HG03432 (cell line): Measurements from ENCODE around the gene CHL1.

Source experiments
- ATAC-seq: cut with Tn5 transposase; IDR thresholded peaks from one replicate; pipeline ENCODE4 v1.9.1; 2021; ENCODE audit warnings: mild to moderate bottlenecking, moderate library complexity; ENCODE audit not compliant: unreplicated experiment

The CHL1 gene, protein sequence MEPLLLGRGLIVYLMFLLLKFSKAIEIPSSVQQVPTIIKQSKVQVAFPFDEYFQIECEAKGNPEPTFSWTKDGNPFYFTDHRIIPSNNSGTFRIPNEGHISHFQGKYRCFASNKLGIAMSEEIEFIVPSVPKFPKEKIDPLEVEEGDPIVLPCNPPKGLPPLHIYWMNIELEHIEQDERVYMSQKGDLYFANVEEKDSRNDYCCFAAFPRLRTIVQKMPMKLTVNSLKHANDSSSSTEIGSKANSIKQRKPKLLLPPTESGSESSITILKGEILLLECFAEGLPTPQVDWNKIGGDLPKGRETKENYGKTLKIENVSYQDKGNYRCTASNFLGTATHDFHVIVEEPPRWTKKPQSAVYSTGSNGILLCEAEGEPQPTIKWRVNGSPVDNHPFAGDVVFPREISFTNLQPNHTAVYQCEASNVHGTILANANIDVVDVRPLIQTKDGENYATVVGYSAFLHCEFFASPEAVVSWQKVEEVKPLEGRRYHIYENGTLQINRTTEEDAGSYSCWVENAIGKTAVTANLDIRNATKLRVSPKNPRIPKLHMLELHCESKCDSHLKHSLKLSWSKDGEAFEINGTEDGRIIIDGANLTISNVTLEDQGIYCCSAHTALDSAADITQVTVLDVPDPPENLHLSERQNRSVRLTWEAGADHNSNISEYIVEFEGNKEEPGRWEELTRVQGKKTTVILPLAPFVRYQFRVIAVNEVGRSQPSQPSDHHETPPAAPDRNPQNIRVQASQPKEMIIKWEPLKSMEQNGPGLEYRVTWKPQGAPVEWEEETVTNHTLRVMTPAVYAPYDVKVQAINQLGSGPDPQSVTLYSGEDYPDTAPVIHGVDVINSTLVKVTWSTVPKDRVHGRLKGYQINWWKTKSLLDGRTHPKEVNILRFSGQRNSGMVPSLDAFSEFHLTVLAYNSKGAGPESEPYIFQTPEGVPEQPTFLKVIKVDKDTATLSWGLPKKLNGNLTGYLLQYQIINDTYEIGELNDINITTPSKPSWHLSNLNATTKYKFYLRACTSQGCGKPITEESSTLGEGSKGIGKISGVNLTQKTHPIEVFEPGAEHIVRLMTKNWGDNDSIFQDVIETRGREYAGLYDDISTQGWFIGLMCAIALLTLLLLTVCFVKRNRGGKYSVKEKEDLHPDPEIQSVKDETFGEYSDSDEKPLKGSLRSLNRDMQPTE (N-terminal part only)

DNA sequence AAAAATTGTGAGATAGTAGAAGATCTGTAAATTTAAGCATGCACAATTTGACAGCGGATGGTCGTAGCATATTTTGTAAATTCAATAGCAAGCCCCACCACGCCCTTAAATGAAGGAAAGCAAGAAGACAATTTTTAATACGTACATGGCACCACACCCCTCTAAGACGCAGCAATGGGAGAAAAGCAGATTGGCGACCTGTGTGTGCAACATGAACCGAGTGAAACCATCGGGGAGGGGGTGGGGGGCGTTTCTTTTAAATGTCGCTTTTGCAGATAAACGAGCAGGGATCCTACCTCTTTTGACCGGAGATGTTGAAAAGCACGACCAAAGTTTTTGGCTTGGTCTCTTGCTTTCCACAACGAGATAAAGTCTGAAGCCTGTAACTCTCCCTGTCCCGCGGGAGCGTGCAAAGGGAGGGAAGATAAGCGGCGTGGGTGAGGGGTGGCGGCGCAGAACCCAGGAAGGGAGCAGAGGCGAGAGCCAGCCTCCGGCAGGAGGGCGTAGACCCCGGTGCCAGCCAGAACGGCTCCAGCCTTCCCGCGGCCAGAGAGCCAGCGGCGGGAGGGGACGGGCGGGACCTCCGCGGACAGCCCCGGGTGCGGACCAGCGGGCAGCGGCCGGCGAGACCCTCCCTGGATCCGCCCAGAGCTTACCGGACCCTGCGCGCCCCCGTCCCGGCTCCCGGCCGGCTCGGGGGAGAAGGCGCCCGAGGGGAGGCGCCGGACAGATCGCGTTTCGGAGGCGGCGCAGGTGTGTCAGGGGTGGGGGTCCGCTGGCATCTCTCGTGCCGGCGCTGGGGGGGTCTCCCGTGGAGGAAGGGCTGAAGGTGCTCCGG, at the start of gene CHL1:
Gene CHL1, plus strand, starts transcription at position 453 of the 838 bp plus-strand sequence. CDS start 123,014 bp downstream, outside the sequence.
- ATAC-seq, result peak; percentile 36

DNA sequence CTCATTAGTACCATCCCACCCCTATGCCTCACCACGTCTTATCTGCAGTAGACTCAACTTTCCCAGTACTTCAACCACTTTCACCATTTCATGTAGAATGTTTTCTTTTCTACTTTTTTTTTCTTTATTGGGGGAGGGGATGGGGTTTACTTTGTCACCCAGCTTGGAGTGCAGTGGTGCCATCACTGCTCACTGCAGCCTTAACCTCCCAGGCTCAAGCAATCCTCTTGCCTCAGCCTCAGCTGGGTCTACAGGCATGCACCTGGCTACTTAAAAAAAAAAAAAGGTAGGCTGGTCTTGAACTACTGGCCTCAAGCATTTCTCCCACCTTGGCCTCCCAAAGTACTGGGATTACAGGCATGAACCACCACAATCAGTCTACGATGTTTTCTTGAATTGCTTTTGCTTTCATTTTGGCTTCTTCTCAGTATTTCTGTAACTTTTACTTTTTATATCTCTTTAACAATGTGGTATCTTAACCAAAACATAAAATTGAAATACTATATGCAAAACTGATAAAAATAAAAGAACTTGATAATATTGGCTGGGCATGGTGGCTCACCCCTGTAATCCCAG, 44.9 kb upstream of the CHL1 start:
- ATAC-seq, result no peak

DNA sequence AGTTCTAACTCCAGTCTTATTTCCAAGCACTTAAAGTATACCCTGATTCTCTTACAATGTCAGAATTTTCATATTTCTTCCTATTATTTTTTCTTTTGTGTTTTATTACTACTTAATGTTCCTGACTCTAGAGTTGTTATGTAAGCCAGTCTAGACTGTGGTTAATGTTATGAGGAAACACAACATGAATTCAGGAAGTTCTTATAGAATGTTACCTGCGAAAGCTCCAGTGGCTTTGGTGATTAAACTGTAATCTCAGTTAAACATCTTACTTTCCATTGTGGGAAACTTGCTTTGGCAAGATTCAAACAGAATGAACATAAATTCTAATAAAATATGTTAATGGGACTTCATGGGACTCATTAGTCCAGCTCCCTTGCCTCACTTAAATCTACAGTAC, 36.6 kb upstream of the CHL1 start:
- no peak for ATAC-seq

DNA sequence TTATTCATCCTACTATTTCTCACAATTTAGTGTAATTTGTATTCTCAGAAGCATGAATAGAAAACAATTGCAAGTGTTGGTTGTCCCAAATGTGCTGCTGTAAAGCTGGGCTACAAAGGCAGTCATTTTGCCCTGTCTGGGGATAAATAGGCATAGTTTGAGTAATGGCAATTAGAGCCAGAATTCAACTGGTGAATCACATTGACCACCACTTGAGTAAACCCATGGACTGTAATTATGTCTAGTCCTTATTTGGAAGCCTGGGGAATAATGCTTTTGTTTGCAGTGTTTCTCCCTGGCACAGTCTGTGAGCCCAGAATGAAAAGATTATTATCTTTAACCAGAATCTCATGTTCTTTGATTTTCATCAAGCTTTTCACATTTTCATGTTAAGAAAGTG, 30.5 kb upstream of the CHL1 start:
- no peak for ATAC-seq

DNA sequence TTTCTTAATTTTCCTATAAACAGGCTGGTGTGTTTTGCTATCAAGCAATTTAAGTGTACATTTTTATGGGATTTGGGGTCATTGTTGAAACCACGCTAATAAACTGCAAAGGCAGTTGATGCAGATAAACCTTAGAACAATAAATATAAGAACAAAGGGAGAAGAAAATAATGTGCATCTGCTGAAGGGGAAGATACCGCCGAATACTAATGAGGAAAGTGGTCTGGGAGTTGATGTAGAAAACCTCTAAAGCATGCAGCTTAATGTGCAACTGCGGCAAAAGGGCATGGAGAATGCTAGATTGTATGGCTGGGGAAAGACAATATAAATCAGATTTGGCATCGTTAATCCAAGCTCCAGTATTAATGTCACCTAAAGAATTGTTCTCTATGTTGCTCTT, 29.8 kb upstream of the CHL1 start:
- ATAC-seq, result no peak

DNA sequence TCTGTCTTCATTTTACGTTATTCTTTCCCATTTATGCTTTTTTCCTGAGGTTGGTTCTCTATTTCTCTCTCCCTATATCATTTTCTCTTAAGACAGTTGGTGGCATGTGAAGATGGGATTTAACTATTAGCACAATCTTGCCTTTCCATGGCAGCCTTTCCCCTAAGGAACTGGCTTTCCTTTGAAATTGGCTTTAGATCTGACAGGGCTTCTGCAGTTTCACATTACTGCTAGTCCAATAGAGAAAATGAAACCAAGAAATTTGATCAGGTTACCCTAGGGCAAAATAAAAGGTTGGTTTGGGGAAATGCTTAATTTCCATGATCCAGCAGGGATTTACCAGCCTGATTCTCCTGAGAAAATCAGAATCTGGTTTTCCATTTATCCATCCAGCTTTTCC, 22.7 kb upstream of the CHL1 start:
- peak; percentile 85 for ATAC-seq

DNA sequence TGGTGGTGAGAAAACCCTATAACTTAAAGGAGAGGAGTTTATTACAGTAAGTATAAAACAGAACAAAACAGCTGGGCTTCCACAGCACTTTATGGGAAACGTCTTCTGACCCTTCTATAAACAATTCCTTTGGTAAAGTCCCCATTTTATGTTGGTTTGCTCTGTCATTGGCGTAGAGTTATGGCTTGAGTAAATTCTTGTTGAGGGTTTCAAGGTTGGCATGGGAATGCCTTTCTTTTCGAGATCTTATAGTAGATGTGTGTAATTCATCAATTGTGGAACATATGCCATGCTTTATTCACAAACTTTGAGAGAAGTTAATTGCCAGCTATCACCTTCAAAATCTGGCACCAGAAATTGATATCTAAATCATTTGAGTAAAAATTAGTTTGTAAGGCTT, 11.6 kb upstream of the CHL1 start:
- no peak for ATAC-seq

DNA sequence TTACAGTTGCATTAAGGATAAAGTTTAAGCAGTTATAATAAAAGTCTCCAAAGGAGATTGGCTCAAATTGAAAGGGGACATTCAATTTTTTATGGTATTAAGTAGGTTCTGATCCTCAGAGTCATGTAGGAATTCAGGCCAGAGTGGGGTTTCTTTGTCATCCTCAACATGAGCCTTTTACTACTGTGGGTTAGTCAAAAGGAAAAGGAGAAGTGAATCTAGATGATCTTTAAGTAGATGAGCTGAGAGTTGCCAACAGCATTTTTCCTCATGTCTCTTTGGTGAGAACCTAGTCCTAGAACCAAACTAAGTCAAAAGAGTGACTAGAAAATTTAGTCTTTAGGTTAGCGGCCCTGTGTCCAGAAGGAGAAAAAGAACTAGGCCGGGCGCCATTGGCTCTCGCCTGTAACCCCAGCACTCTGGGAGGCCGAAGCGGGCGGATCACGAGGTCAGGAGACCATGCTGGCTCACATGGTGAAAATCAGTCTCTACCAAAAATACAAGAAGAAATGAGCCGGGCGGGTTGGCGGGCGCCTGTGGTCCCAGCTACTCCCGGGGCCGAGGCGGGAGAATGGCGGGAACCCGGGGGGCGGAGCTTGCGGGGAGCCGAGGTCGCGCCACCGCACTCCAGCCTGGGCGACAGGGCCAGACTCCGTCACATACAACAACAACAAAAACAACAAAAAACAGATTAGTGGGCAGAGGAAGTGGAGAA, 4.2 kb upstream of the CHL1 start:
- peak; percentile 75 for ATAC-seq

DNA sequence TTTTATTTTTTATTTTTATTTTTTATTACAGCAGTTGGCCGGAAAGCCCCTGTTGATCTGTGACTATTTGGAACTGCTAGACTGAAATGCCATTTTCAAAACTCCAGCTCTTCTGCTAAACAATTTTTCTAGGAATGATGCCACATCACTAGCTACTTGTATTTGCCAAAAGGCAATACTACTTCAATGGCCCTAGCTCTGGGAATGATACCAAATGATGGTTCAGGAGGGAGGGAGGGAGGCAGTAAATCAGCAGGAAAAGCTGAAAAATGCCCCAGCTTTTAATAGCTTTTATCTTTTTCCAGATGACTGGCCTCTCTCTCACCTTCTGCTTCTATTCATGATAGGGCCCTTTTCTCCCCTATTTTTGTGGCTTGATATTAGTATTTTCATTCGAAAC, 2.6 kb upstream of the CHL1 start:
- ATAC-seq, result no peak

DNA sequence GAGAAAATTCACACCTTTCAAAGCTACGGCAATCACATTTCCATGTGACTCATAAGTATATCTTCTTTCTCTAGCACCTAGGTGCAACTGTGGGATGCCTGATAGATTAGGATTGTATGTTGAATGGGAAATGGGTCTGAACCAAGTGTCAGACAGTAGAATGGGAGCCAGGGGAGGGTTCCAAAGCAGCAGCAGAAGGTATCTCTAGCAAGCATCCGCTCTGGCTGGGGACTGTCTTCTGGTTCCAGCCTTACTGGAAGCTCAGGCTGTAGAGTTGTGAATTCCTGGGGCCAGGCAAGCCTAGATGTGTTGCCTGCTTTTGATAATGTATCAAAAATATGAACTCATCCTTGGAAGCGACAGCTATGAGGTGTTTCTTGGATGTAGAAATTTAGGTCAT, 2.1 kb upstream of the CHL1 start:
- no peak for ATAC-seq

DNA sequence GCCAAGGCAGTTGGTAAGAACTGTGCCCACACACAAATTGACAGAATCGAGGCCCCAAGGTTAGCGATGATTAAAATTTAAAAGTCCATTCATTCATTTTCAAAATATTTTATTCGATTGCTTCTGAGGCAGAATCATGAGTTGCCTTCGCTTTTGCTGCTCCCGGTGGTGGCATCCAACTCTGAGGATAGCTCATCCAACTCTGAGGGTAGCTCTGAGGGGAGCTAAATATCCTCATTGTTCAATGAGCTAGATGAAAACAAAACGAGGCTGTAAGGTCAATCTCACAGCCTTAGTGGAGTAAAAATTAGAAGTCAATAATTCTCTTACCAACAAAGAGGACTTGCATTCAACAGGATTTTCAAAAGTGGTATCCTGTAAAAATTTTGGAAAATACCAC, 897 bp upstream of the CHL1 start:
- ATAC-seq, result no peak

DNA sequence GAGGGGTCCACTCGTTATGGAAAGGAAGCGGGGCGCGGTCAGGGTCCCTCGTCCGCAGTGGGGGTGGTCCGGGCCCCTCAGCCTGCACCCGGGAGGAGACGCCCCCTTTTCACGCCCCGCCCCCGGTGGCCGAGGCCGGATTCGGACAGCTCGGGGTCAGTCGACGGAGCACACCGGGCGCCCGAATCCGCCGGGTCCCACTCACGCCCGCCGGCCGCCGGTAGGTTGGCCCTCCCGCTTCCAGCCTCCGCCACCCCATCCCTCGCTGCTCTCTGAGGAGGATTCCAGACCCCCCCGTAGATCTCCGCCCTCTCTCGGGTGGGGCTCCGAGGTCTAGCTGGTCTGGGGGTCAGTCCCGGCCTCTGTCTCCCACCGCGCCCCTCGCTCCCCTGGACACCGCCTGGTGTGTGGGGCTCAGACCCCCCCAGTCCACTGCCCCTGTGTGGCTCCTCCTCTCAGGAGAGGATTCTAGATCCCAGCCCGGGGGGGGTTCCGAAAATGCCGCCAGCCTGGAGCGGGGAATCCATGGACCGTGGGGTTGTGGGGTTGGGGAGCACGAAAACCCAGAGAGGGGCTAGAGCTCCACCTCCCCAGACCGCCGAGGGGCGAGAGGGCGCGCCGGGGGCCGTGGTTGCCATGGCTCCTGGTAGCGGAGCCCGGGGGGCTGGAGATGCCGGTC, 725 bp downstream of the CHL1 start:
- peak; percentile 30 for ATAC-seq

DNA sequence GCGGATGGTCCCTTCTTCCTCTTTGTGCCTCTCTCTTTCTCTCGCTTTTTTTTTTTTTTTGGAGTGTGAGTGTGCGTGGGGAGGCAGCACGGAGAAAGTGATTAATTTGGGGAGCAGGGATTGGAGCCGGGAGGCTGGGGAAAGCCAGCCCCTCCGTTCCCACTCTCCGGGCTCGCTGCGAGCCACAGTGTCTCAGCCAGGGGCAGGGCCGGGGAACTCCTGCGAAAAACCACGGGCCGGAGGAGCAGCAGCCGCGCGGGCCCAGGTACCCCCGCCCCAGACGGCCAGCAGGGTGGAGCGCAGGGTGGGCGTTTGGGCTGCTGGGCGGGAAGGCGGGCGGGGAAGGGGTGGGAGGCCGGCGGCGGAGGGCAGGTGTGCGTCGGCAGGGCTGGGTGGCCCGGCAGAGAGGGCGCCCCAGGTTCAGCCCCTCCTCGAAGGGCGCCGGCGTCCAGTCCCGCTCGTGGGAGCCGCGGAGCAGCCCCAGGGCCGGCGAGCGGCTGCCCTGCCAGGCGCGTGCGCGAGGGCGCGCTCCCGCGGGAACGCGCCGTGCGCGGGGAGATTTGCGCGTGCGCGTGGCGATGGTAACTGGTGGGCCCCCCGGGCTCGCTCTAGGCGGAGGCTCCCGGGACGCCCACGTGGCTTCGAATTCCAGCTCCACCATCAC, 1.4 kb downstream of the CHL1 start:
- peak; percentile 42 for ATAC-seq

DNA sequence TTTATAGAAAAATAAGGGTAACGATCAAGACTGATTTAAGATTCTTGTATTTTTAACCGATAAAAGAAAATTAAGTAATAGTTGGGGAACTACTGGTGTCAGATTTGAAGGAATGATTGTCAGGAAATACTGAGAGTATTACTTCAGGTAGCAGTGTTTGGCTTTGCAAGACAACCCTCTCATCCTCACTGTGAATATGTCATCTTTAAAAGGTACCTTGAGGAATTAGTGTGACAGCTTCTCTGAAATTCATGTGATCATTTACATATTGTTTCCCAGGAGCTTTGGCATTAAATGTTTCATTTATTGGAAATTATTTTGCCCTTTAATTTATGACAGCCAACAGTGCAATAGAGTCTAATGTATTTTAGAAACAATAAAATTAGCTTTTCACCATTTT, 3.3 kb downstream of the CHL1 start:
- no peak for ATAC-seq

DNA sequence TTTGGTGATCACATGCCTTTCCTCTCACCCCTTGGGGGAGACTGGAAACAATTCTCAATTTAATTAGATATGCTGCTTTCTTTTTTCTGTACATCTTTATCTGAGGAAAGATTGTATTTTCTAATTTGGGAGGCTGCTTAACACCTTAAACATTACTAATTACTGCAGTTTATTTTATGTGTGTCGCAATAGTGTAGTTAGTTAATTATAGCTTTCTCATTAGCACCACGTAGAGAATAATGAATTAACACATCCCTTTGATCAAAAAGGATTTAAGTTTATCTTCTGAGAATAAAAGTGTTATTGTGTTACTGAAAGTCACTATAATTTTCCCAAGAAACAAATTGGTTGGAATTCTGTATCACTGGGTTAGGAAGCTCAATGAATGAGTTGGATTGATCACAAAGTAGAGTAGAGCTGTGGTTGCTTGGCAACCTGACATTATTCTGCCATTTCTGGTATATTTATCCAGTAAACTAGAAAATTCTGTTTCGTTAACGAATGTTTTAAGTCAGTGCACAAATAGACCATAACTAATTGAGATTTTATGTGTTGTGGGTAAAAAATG, 4.3 kb downstream of the CHL1 start:
- no peak for ATAC-seq

DNA sequence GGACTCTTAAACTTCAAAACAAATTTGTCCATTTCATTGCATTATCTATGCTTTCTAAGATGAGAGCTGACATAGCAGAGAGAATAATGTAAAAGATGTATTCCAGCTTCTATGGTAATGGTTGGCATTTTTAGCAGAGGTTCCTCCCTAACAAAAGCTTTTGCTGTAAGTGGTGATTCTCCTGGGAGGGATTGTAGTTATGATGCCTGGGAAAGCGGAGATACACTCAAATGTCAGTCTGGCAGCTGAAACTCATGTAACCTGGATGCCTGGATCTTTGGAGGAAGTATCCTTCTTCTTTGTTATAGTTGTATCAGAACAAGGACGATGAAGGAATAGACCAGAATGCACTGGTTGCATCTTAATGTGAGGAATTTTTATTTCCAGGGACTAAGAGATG, 7.5 kb downstream of the CHL1 start:
- no peak for ATAC-seq

DNA sequence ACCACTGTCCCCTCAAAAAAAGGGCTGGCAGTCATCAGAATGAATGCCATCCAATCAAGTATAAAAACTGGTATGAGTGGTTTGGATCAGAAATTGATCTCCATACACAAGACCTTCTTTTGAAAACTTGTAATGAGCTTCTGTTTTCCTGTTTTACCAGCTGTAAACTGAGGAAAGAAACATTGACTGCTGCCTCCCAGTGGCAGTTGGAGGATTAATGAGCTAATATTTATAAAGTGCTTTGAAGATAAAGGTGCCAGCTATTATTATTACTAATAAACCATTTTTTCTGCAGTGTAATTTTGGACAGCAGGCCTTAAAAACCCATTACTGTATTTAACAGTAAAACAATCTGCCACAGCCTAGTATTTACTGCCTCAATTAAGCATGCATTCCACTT, 11.4 kb downstream of the CHL1 start:
- ATAC-seq, result no peak

DNA sequence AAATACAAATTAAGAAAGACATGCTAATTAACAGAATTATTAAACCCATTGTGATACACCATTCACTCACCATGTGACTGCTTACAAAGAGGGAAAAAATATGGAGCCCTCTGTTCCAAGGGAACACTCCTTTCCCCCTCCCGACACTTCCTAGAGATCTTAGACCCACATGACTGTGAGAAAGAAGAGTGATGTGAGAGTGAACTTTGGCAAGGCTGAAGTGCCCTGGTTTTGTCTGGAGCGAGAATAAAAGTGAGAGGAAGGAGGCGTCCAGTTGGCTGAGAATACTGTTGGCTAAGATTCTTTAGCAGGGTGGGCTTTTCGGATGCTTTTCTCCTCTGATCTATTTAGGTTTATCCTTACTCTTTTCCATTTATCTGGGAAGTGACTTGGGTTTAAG, 14.1 kb downstream of the CHL1 start:
- ATAC-seq, result no peak
